Measurements from ENCODE around the gene PRKN.

GRCh38 chr6:161747506-161747905, 980.1 kb downstream of the PRKN start:
- TF ChIP-seq EZH2 (IDR thresholded peaks at IDR 0.05; ENCODE audit: insufficient read depth, poor library complexity, severe bottlenecking) (no peak), EZH2phosphoT487 (IDR thresholded peaks at IDR 0.05; ENCODE audit: insufficient read depth, low read depth) (no peak)
